Endothelial cell of umbilical vein (primary cell): Measurements from ENCODE around the gene CDC7.

ENCODE experiments used
- EZH2 ChIP-seq: IDR thresholded peaks from 2 replicates; pipeline ENCODE4 v1.6.1; 2012; ENCODE audit warnings: borderline replicate concordance, low read depth, mild to moderate bottlenecking, moderate library complexity, low read length, inconsistent platforms; ENCODE audit not compliant: severe bottlenecking
- FOS ChIP-seq: IDR thresholded peaks from 2 replicates; pipeline ENCODE4 v1.6.1; 2011; ENCODE audit warnings: mild to moderate bottlenecking, low read length, moderate library complexity, borderline replicate concordance; ENCODE audit not compliant: insufficient read depth
- GATA2 ChIP-seq: IDR thresholded peaks from 2 replicates; pipeline ENCODE4 v1.7.0; 2011; ENCODE audit warnings: low read depth, mild to moderate bottlenecking, moderate library complexity, mixed read lengths, low read length; ENCODE audit not compliant: insufficient read length, insufficient read depth
- JUN ChIP-seq: IDR thresholded peaks from 2 replicates; pipeline ENCODE4 v1.6.1; 2011; ENCODE audit warnings: borderline replicate concordance, low read depth; ENCODE audit not compliant: insufficient read length, insufficient read depth
- MAX ChIP-seq: IDR thresholded peaks from 2 replicates; pipeline ENCODE4 v1.6.1; 2011; ENCODE audit not compliant: insufficient read depth, insufficient read length
- POLR2A ChIP-seq: IDR thresholded peaks from 2 replicates; pipeline ENCODE4 v1.6.1; 2012; ENCODE audit warnings: low read depth, mild to moderate bottlenecking, control low read depth, low read length
- POLR2AphosphoS5 ChIP-seq: IDR thresholded peaks from 2 replicates; pipeline ENCODE4 v1.6.1; 2012; ENCODE audit warnings: low read depth, mild to moderate bottlenecking, control low read depth, low read length, moderate library complexity; ENCODE audit not compliant: insufficient read depth
- TF ChIP-seq, protein P1 (sequence below), 2 donors: IDR thresholded peaks; 1 replicate in 1 of 2; 2 replicates in 1 of 2; pipeline ENCODE4 v1.5.1; 2011; ENCODE audit warnings: low read length in 2 of 2, mild to moderate bottlenecking in 2 of 2, moderate library complexity in 2 of 2, control low read depth in 1 of 2, inconsistent platforms in 1 of 2, low read depth in 1 of 2; ENCODE audit not compliant: insufficient read depth in 1 of 2; ENCODE audit errors: extremely low read depth in 1 of 2

DNA sequence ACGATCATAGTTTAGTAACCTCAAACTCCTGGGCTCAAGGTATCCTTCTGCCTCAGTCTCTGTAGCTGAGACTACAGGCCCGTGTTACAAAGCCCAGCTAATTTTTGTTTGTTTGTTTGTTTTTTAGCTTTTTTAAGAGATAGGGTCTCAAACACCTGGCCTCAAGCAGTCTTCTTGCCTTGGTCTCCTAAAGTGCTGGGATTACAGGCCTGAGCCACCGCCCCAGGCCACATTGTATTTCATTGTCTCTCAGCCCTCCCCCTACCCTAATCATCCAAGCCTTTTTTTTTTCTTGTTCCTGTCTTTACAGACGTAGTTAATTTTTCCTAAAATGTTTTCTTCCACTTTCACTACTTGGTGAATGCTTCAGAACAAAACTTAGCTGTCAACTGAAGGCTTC lies 5.4 kb downstream of the CDC7 start:
- TF ChIP-seq, protein P1, sequence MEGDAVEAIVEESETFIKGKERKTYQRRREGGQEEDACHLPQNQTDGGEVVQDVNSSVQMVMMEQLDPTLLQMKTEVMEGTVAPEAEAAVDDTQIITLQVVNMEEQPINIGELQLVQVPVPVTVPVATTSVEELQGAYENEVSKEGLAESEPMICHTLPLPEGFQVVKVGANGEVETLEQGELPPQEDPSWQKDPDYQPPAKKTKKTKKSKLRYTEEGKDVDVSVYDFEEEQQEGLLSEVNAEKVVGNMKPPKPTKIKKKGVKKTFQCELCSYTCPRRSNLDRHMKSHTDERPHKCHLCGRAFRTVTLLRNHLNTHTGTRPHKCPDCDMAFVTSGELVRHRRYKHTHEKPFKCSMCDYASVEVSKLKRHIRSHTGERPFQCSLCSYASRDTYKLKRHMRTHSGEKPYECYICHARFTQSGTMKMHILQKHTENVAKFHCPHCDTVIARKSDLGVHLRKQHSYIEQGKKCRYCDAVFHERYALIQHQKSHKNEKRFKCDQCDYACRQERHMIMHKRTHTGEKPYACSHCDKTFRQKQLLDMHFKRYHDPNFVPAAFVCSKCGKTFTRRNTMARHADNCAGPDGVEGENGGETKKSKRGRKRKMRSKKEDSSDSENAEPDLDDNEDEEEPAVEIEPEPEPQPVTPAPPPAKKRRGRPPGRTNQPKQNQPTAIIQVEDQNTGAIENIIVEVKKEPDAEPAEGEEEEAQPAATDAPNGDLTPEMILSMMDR (IDR thresholded peaks at IDR 0.05; ENCODE audit: extremely low read depth in 1 of 2, insufficient read depth in 1 of 2, low read depth in 1 of 2, low read length in 2 of 2) = no peak
- TF ChIP-seq EZH2 (no peak), POLR2A (no peak), JUN (no peak), GATA2 (no peak), POLR2AphosphoS5 (no peak), MAX (no peak), FOS (no peak)
